ENCODE results near the gene CSAD.

- TF ChIP-seq CTCF (IDR thresholded peaks at IDR 0.05) (no peak), POLR2AphosphoS5 (IDR thresholded peaks at IDR 0.05; ENCODE audit: insufficient read depth in 1 of 2, low read depth in 1 of 2) (no peak)
These were observed 20.9 kb upstream of the CSAD start for GRCh38 chr12:53201639-53202038.
